HEK293 (cell line): ENCODE measurements around the gene RPGRIP1L.

Experiments used
- CTCF ChIA-PET: fragments of 350-600 bp; formaldehyde crosslinking; extraction: SDS; loops from one replicate; lab custom pipeline; 2021; ENCODE audit warnings: antibody characterized with exemption; lab: Yijun Ruan, JAX
- POLR2A ChIA-PET: fragments of 300-600 bp; formaldehyde crosslinking; extraction: SDS; loops from one replicate; lab custom pipeline; 2020; ENCODE audit warnings: antibody characterized with exemption, inconsistent platforms; lab: Yijun Ruan, JAX
- H3K27ac ChIP-seq: fragments of 200-500 bp; sonication (Bioruptor generic); 2 replicates; pipeline ENCODE4 v1.5.1; 2014; ENCODE audit warnings: low read depth, low read length, control low read depth, inconsistent platforms; ENCODE audit errors: extremely low read depth
- H3K36me3 ChIP-seq, 2 experiments: fragments of 200-500 bp in 1 of 2; sonication (Bioruptor generic) in 1 of 2; 1 replicate in 1 of 2; 2 replicates in 1 of 2; pipeline ENCODE4 v1.5.1; 2014 to 2017; ENCODE audit warnings: inconsistent platforms in 2 of 2, low read length in 2 of 2; ENCODE audit not compliant: control insufficient read depth in 2 of 2, insufficient read depth in 1 of 2
- H3K4me1 ChIP-seq: fragments of 200-500 bp; sonication (Bioruptor generic); 2 replicates; pipeline ENCODE4 v1.5.1; 2014; ENCODE audit warnings: mild to moderate bottlenecking, low read length, inconsistent platforms; ENCODE audit not compliant: control insufficient read depth, insufficient read depth
- H3K4me3 ChIP-seq: 2 replicates; pipeline ENCODE4 v1.5.1; 2011; ENCODE audit warnings: low read depth, mild to moderate bottlenecking, control low read depth, low read length, moderate library complexity
- H3K9me3 ChIP-seq: fragments of 200-500 bp; sonication (Bioruptor generic); 2 replicates; pipeline ENCODE4 v1.5.1; 2014; ENCODE audit warnings: low read depth, low read length, inconsistent platforms; ENCODE audit not compliant: control insufficient read depth, insufficient read depth
- GLIS1 ChIP-seq: fragments of 450-650 bp; formaldehyde crosslinking; IDR thresholded peaks from 2 replicates; pipeline ENCODE4 v1.5.1; 2016; ENCODE audit warnings: missing biosample characterization, missing genetic modification characterization
- KLF1 ChIP-seq: fragments of 450-650 bp; formaldehyde crosslinking; IDR thresholded peaks from 2 replicates; pipeline ENCODE4 v1.5.1; 2016; ENCODE audit warnings: missing biosample characterization, missing genetic modification characterization
- MZF1 ChIP-seq: fragments of 450-650 bp; formaldehyde crosslinking; IDR thresholded peaks from 2 replicates; pipeline ENCODE4 v1.5.1; 2017; ENCODE audit warnings: missing biosample characterization, missing genetic modification characterization, borderline replicate concordance
- OVOL3 ChIP-seq: fragments of 450-650 bp; formaldehyde crosslinking; IDR thresholded peaks from 2 replicates; pipeline ENCODE4 v1.5.1; 2016; ENCODE audit warnings: missing biosample characterization, missing genetic modification characterization
- RBAK ChIP-seq: fragments of 450-650 bp; formaldehyde crosslinking; IDR thresholded peaks from 2 replicates; pipeline ENCODE4 v1.5.1; 2016; ENCODE audit warnings: missing biosample characterization, missing genetic modification characterization
- SCRT1 ChIP-seq: fragments of 450-650 bp; formaldehyde crosslinking; IDR thresholded peaks from 2 replicates; pipeline ENCODE4 v1.5.1; 2016; ENCODE audit warnings: missing biosample characterization, missing genetic modification characterization, borderline replicate concordance
- ZBTB1 ChIP-seq: fragments of 450-650 bp; formaldehyde crosslinking; IDR thresholded peaks from 2 replicates; pipeline ENCODE4 v1.5.1; 2016; ENCODE audit warnings: missing biosample characterization, missing genetic modification characterization
- ZBTB48 ChIP-seq: fragments of 450-650 bp; formaldehyde crosslinking; IDR thresholded peaks from 2 replicates; pipeline ENCODE4 v1.5.1; 2016; ENCODE audit warnings: missing biosample characterization, missing genetic modification characterization
- ZEB2 ChIP-seq: fragments of 450-650 bp; formaldehyde crosslinking; IDR thresholded peaks from 2 replicates; pipeline ENCODE4 v1.5.1; 2016; ENCODE audit warnings: missing biosample characterization, missing genetic modification characterization
- ZFP37 ChIP-seq: fragments of 450-650 bp; formaldehyde crosslinking; IDR thresholded peaks from 2 replicates; pipeline ENCODE4 v1.5.1; 2016; ENCODE audit warnings: missing biosample characterization, missing genetic modification characterization
- ZNF10 ChIP-seq: fragments of 450-650 bp; formaldehyde crosslinking; IDR thresholded peaks from 2 replicates; pipeline ENCODE4 v1.5.1; 2017; ENCODE audit warnings: missing biosample characterization, missing genetic modification characterization
- ZNF133 ChIP-seq: fragments of 450-650 bp; formaldehyde crosslinking; IDR thresholded peaks from 2 replicates; pipeline ENCODE4 v1.5.1; 2016; ENCODE audit warnings: missing biosample characterization, missing genetic modification characterization
- ZNF426 ChIP-seq: fragments of 450-650 bp; formaldehyde crosslinking; IDR thresholded peaks from 2 replicates; pipeline ENCODE4 v1.5.1; 2017; ENCODE audit warnings: missing biosample characterization, missing genetic modification characterization, mild to moderate bottlenecking, inconsistent platforms, moderate library complexity
- ZNF501 ChIP-seq: fragments of 450-650 bp; formaldehyde crosslinking; IDR thresholded peaks from 2 replicates; pipeline ENCODE4 v1.5.1; 2016; ENCODE audit warnings: missing biosample characterization, missing genetic modification characterization
- ZNF521 ChIP-seq: fragments of 450-650 bp; formaldehyde crosslinking; IDR thresholded peaks from 2 replicates; pipeline ENCODE4 v1.5.1; 2017; ENCODE audit warnings: missing biosample characterization, mild to moderate bottlenecking, missing genetic modification characterization
- ZNF530 ChIP-seq: fragments of 450-650 bp; formaldehyde crosslinking; IDR thresholded peaks from 2 replicates; pipeline ENCODE4 v1.5.1; 2016; ENCODE audit warnings: low read depth, missing biosample characterization, missing genetic modification characterization
- ZNF561 ChIP-seq: fragments of 450-650 bp; IDR thresholded peaks from 2 replicates; pipeline ENCODE4 v1.5.1; 2018; ENCODE audit warnings: missing biosample characterization, missing genetic modification characterization, borderline replicate concordance
- ZNF629 ChIP-seq: fragments of 450-650 bp; formaldehyde crosslinking; IDR thresholded peaks from 2 replicates; pipeline ENCODE4 v1.5.1; 2017; ENCODE audit warnings: missing biosample characterization, missing genetic modification characterization
- ZNF670 ChIP-seq: fragments of 450-650 bp; formaldehyde crosslinking; IDR thresholded peaks from 2 replicates; pipeline ENCODE4 v1.5.1; 2016; ENCODE audit warnings: missing biosample characterization, missing genetic modification characterization, low read depth
- ZNF677 ChIP-seq: fragments of 450-650 bp; IDR thresholded peaks from 2 replicates; pipeline ENCODE4 v1.5.0; 2018; ENCODE audit warnings: missing biosample characterization, mild to moderate bottlenecking, missing genetic modification characterization, moderate library complexity
- ZNF777 ChIP-seq: fragments of 450-650 bp; formaldehyde crosslinking; IDR thresholded peaks from 2 replicates; pipeline ENCODE4 v1.5.1; 2017; ENCODE audit warnings: missing biosample characterization, missing genetic modification characterization, borderline replicate concordance
- ZSCAN23 ChIP-seq: fragments of 450-650 bp; formaldehyde crosslinking; IDR thresholded peaks from 2 replicates; pipeline ENCODE4 v1.5.1; 2016; ENCODE audit warnings: missing biosample characterization, missing genetic modification characterization
- ZXDB ChIP-seq: fragments of 450-650 bp; formaldehyde crosslinking; IDR thresholded peaks from 2 replicates; pipeline ENCODE4 v1.5.1; 2016; ENCODE audit warnings: missing biosample characterization, missing genetic modification characterization
- TF ChIP-seq, protein P1 (sequence below): fragments of 450-650 bp; formaldehyde crosslinking; IDR thresholded peaks from 2 replicates; pipeline ENCODE4 v1.5.1; 2016; ENCODE audit warnings: missing biosample characterization, missing genetic modification characterization
- TF ChIP-seq, protein P2 (sequence below): fragments of 450-650 bp; formaldehyde crosslinking; IDR thresholded peaks from 2 replicates; pipeline ENCODE4 v1.5.1; 2016; ENCODE audit warnings: missing biosample characterization, missing genetic modification characterization, low read depth
- TF ChIP-seq, protein P3 (sequence below): fragments of 450-650 bp; formaldehyde crosslinking; IDR thresholded peaks from 2 replicates; pipeline ENCODE4 v1.5.1; 2016; ENCODE audit warnings: missing biosample characterization, missing genetic modification characterization
- TF ChIP-seq, protein P4 (sequence below): fragments of 450-650 bp; IDR thresholded peaks from 2 replicates; pipeline ENCODE4 v1.5.1; 2018; ENCODE audit warnings: missing biosample characterization, missing genetic modification characterization
- TF ChIP-seq, protein P5 (sequence below): fragments of 450-650 bp; formaldehyde crosslinking; IDR thresholded peaks from 2 replicates; pipeline ENCODE4 v1.5.1; 2016; ENCODE audit warnings: missing biosample characterization, missing genetic modification characterization

The RPGRIP1L gene

DNA sequence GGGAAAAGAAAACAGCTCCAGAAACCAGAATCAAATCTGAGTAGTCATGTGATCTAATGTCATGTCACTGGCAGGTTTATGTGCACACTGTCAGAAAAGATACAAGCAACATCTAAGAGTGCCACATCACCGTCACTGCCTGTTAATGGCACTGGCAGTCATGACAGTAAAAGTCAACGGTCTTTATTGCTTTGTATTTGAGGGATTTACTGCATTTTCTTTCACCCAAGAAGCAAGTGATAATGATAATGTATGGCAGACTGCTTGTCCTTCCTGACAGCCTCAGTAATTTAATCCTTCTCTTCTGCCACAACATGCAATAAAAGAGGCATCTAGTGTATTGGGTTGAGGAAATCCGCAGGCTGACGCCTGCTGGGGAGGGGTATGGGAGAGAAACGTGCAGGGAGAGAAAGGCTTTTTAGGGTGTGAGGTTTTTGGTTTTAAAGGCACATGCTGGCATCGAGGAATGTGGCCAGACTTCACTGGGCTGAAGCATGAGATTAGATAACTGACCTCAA, 92.4 kb downstream of the RPGRIP1L start (continued):
- TF ChIP-seq ZNF629 (tag by site-specific recombination) (peak; percentile 50; the same call in 1 of the 2 replicates), ZXDB (tag by site-specific recombination) (peak; percentile 91), ZNF777 (no peak), ZEB2 (tag by site-specific recombination) (peak; percentile 70; the same call in 1 of the 2 replicates), RBAK (tag by site-specific recombination) (no peak), ZNF677 (tag by site-specific recombination) (no peak), ZNF521 (tag by site-specific recombination) (no peak), ZNF530 (tag by site-specific recombination) (no peak), ZFP37 (tag by site-specific recombination) (no peak), ZSCAN23 (tag by site-specific recombination) (no peak), ZNF10 (tag by site-specific recombination) (0 out of 2 replicates have a peak, but pooled peaks have one; percentile 34), ZBTB1 (tag by site-specific recombination) (peak; percentile 68; the same call in 1 of the 2 replicates), ZNF561 (tag by site-specific recombination) (peak; percentile 96), OVOL3 (tag by site-specific recombination) (peak; percentile 98), MZF1 (peak; percentile 90), GLIS1 (no peak), ZNF133 (tag by site-specific recombination) (peak; percentile 65), ZNF426 (tag by site-specific recombination) (no peak), ZBTB48 (tag by site-specific recombination) (peak; percentile 85; the same call in 1 of the 2 replicates), SCRT1 (tag by site-specific recombination) (peak; percentile 41; the same call in 1 of the 2 replicates)
- TF ChIP-seq, protein P1, sequence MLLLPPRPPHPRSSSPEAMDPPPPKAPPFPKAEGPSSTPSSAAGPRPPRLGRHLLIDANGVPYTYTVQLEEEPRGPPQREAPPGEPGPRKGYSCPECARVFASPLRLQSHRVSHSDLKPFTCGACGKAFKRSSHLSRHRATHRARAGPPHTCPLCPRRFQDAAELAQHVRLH (tag by site-specific recombination): peak; percentile 96
- TF ChIP-seq, protein P2, sequence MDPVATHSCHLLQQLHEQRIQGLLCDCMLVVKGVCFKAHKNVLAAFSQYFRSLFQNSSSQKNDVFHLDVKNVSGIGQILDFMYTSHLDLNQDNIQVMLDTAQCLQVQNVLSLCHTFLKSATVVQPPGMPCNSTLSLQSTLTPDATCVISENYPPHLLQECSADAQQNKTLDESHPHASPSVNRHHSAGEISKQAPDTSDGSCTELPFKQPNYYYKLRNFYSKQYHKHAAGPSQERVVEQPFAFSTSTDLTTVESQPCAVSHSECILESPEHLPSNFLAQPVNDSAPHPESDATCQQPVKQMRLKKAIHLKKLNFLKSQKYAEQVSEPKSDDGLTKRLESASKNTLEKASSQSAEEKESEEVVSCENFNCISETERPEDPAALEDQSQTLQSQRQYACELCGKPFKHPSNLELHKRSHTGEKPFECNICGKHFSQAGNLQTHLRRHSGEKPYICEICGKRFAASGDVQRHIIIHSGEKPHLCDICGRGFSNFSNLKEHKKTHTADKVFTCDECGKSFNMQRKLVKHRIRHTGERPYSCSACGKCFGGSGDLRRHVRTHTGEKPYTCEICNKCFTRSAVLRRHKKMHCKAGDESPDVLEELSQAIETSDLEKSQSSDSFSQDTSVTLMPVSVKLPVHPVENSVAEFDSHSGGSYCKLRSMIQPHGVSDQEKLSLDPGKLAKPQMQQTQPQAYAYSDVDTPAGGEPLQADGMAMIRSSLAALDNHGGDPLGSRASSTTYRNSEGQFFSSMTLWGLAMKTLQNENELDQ (tag by site-specific recombination): no peak
- TF ChIP-seq, protein P3, sequence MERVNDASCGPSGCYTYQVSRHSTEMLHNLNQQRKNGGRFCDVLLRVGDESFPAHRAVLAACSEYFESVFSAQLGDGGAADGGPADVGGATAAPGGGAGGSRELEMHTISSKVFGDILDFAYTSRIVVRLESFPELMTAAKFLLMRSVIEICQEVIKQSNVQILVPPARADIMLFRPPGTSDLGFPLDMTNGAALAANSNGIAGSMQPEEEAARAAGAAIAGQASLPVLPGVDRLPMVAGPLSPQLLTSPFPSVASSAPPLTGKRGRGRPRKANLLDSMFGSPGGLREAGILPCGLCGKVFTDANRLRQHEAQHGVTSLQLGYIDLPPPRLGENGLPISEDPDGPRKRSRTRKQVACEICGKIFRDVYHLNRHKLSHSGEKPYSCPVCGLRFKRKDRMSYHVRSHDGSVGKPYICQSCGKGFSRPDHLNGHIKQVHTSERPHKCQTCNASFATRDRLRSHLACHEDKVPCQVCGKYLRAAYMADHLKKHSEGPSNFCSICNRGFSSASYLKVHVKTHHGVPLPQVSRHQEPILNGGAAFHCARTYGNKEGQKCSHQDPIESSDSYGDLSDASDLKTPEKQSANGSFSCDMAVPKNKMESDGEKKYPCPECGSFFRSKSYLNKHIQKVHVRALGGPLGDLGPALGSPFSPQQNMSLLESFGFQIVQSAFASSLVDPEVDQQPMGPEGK (tag by site-specific recombination): 0 out of 2 replicates have a peak, but pooled peaks have one; percentile 19
- TF ChIP-seq, all 188 proteins: peak for 46

DNA sequence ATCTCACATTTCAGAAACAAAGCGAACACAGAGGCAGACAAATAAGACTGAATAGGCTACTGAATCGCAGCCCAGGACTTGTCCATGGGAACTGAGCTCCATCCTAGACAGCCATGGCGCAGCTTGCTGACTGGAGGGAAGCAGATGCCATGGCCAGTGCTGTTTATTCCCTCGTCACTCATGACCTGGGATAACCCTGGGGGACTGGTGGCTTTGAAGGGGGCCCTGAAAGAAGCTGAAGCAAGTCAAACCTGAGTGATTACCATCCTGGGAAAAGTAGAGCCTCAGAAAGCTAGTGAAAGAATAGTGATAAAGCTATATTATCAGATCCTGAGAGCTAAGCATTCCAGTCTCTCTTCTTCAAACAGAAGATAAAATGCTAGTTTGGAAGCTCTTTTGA, 94.1 kb downstream of the RPGRIP1L start:
- Histone ChIP-seq H3K4me1 (no peaks in the 10 kb centered on the region), H3K9me3 (no peaks in the 10 kb centered on the region), H3K36me3 (peaks cover 0 to 8% of the 10 kb centered on the region in 2 experiments; a peak in 1 of 3 replicates), H3K27ac (no peak overlapping the region), H3K4me3 (no peak overlapping the region)
- TF ChIP-seq ZNF521 (tag by site-specific recombination): no peak
- no peak for TF ChIP-seq ZNF670 (tag by site-specific recombination)
- TF ChIP-seq ZNF629 (tag by site-specific recombination): no peak
- no peak for TF ChIP-seq KLF1 (tag by site-specific recombination)
- TF ChIP-seq ZNF501: no peak
- TF ChIP-seq MZF1: no peak
- TF ChIP-seq, protein P4, sequence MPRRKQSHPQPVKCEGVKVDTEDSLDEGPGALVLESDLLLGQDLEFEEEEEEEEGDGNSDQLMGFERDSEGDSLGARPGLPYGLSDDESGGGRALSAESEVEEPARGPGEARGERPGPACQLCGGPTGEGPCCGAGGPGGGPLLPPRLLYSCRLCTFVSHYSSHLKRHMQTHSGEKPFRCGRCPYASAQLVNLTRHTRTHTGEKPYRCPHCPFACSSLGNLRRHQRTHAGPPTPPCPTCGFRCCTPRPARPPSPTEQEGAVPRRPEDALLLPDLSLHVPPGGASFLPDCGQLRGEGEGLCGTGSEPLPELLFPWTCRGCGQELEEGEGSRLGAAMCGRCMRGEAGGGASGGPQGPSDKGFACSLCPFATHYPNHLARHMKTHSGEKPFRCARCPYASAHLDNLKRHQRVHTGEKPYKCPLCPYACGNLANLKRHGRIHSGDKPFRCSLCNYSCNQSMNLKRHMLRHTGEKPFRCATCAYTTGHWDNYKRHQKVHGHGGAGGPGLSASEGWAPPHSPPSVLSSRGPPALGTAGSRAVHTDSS: no peak
- TF ChIP-seq, protein P5, sequence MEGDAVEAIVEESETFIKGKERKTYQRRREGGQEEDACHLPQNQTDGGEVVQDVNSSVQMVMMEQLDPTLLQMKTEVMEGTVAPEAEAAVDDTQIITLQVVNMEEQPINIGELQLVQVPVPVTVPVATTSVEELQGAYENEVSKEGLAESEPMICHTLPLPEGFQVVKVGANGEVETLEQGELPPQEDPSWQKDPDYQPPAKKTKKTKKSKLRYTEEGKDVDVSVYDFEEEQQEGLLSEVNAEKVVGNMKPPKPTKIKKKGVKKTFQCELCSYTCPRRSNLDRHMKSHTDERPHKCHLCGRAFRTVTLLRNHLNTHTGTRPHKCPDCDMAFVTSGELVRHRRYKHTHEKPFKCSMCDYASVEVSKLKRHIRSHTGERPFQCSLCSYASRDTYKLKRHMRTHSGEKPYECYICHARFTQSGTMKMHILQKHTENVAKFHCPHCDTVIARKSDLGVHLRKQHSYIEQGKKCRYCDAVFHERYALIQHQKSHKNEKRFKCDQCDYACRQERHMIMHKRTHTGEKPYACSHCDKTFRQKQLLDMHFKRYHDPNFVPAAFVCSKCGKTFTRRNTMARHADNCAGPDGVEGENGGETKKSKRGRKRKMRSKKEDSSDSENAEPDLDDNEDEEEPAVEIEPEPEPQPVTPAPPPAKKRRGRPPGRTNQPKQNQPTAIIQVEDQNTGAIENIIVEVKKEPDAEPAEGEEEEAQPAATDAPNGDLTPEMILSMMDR (tag by site-specific recombination): no peak
- ChIA-PET POLR2A (no interaction called here), CTCF (no interaction called here)
